T-cell (primary cell): ENCODE measurements around the gene PAMR1. TPM values are rescaled to one million over a fixed set of nuclear protein-coding genes. Genes with fewer than 3 reads are reported as not detected.

Experiments used
- ATAC-seq, 4 experiments: fragments of 200-7000 bp in 3 of 4; fragments of 150-1000 bp in 1 of 4; cut with Tn5 transposase; replicated peaks in 1 of 4; 1 replicate in 3 of 4; 2 replicates in 1 of 4; pipeline ENCODE4 v1.10.0; 2021; ENCODE audit warnings: moderate library complexity in 3 of 4, mild to moderate bottlenecking in 2 of 4, moderate number of reproducible peaks in 1 of 4
- CTCF ChIA-PET, 2 donors: fragments of 300-600 bp; sonication (Branson Sonifier 250); formaldehyde crosslinking; loops; one replicate each; lab custom pipeline; 2022; ENCODE audit warnings: antibody characterized with exemption in 2 of 2; lab: Charles Lee
- POLR2A ChIA-PET, 2 donors: fragments of 300-600 bp; sonication (Branson Sonifier 250); formaldehyde crosslinking; loops; one replicate each; lab custom pipeline; 2022; ENCODE audit warnings: antibody characterized with exemption in 2 of 2; lab: Charles Lee
- DNase-seq, 35 experiments: peaks; one replicate each; pipeline versions ENCODE4 v3.0.0 to v3.0.0-alpha.2; 2013 to 2023
- H3K27ac ChIP-seq: one replicate; pipeline ENCODE4 v1.5.1; 2013; ENCODE audit warnings: low read length
- H3K27me3 ChIP-seq, 2 experiments: replicated peaks in 1 of 2; 1 replicate in 1 of 2; 2 replicates in 1 of 2; pipeline versions ENCODE4 v1.6.1 to v1.7.0; 2013; ENCODE audit warnings: low read length in 1 of 2, mixed read lengths in 1 of 2; ENCODE audit not compliant: control insufficient read depth in 2 of 2, insufficient read depth in 2 of 2; ENCODE audit errors: extremely low read depth in 1 of 2
- H3K36me3 ChIP-seq, 2 donors: 1 replicate in 1 of 2; 2 replicates in 1 of 2; pipeline versions ENCODE4 v1.6.1 to v1.7.0; 2013; ENCODE audit warnings: low read length in 1 of 2; ENCODE audit not compliant: control insufficient read depth in 2 of 2, insufficient read depth in 1 of 2; ENCODE audit errors: extremely low read depth in 1 of 2
- H3K4me1 ChIP-seq, 2 experiments: 1 replicate in 1 of 2; 2 replicates in 1 of 2; pipeline versions ENCODE4 v1.6.1 to v1.7.0; 2013; ENCODE audit warnings: low read length in 2 of 2, mixed read lengths in 1 of 2; ENCODE audit not compliant: insufficient read depth in 2 of 2, control insufficient read depth in 1 of 2; ENCODE audit errors: extremely low read depth in 1 of 2
- H3K4me3 ChIP-seq, 2 donors: 1 replicate in 1 of 2; 2 replicates in 1 of 2; pipeline versions ENCODE4 v1.5.1 to v1.7.0; 2013; ENCODE audit warnings: mild to moderate bottlenecking in 2 of 2, low read length in 1 of 2, moderate library complexity in 1 of 2; ENCODE audit not compliant: control insufficient read depth in 1 of 2; ENCODE audit errors: extremely low read depth in 1 of 2
- H3K9me3 ChIP-seq: 2 replicates; pipeline ENCODE4 v1.7.0; 2013
- H3K27ac Mint-ChIP-seq, 2 donors: one replicate each; pipeline ENCODE4 v1.8.0; 2020 to 2021; ENCODE audit warnings: mild to moderate bottlenecking in 2 of 2, mixed read lengths in 2 of 2
- H3K27me3 Mint-ChIP-seq, 2 donors: one replicate each; pipeline ENCODE4 v1.8.0; 2021 to 2022; ENCODE audit warnings: mixed read lengths in 2 of 2
- H3K36me3 Mint-ChIP-seq: one replicate; pipeline ENCODE4 v1.8.0; 2021; ENCODE audit warnings: mixed read lengths
- H3K4me1 Mint-ChIP-seq, 3 donors: one replicate each; pipeline ENCODE4 v1.8.0; 2020 to 2022; ENCODE audit warnings: mixed read lengths in 3 of 3, mild to moderate bottlenecking in 1 of 3
- H3K4me3 Mint-ChIP-seq, 3 donors: one replicate each; pipeline ENCODE4 v1.8.0; 2020 to 2022; ENCODE audit warnings: mild to moderate bottlenecking in 3 of 3, mixed read lengths in 3 of 3, moderate library complexity in 3 of 3
- H3K9me3 Mint-ChIP-seq, 3 donors: one replicate each; pipeline ENCODE4 v1.8.0; 2020 to 2022; ENCODE audit warnings: mixed read lengths in 3 of 3
- WGBS: methylation state at CpG from one replicate; pipeline ENCODE4 v1.1.5; 2013; ENCODE audit warnings: missing lambda C conversion rate; ENCODE audit not compliant: insufficient coverage; 5-methylcytosine and 5-hydroxymethylcytosine counted together
- total RNA-seq, 35 experiments: library from RNA in 6 of 35; stranded (reverse) in 6 of 35; fragments of 120-200 nt in 1 of 35; gene quantifications; one replicate each; pipeline versions ENCODE4 v1.2.1 to v1.2.4 and lab custom pipeline; 2013 to 2026

The PAMR1 gene
- total RNA-seq, 5 donors from 2014 or later (not counting 1 experiment from before 2014, with no cell fraction given): 0.20 TPM; not detected in 4

GRCh38 chr11:35387111-35387982, 138.1 kb downstream of the PAMR1 start:
- ATAC-seq (no peak), DNase-seq (no peak)
- Histone ChIP-seq H3K27ac (no peak overlapping the region), H3K27me3 (no peaks in the 10 kb centered on the region), H3K36me3 (no peaks in the 10 kb centered on the region), H3K4me3 (no peak overlapping the region), H3K4me1 (peaks cover 0 to 3% of the 10 kb centered on the region in 2 experiments), H3K9me3 (no peaks in the 10 kb centered on the region)
- H3K4me1 Mint-ChIP-seq: peaks cover 19 to 21% (median 20%) of the 10 kb centered on the region in 3 donors
- WGBS: 43% methylated on average over 1 of the region's 4 CpGs
- H3K4me3 Mint-ChIP-seq: no peak overlapping the region
- no peak overlapping the region for H3K27ac Mint-ChIP-seq
- ChIA-PET CTCF (interaction anchor here in 1 of 2 donors (0.6 to 0.8 kb wide), 2 partner anchors 81 to 462 kb away, joined by 3 read pairs; no protein-coding TSS in a partner anchor), POLR2A (interaction anchor here in 1 of 2 donors (0.7 kb wide), 1 partner anchor 13 kb away, joined by 3 read pairs; no protein-coding TSS in a partner anchor)
- no peaks in the 10 kb centered on the region for H3K36me3 Mint-ChIP-seq
- H3K9me3 Mint-ChIP-seq: no peaks in the 10 kb centered on the region
- no peaks in the 10 kb centered on the region for H3K27me3 Mint-ChIP-seq

GRCh38 chr11:35383953-35384352, 141.5 kb downstream of the PAMR1 start:
- H3K4me3 ChIP-seq: no peak overlapping the region
- no peaks in the 10 kb centered on the region for H3K9me3 ChIP-seq
- no peak overlapping the region for H3K27ac ChIP-seq
- no peaks in the 10 kb centered on the region for H3K4me1 Mint-ChIP-seq
- H3K27me3 ChIP-seq: no peaks in the 10 kb centered on the region
- H3K4me3 Mint-ChIP-seq: no peak overlapping the region
- no peaks in the 10 kb centered on the region for H3K4me1 ChIP-seq
- no CpG with 5 or more reads among the region's 5 CpGs for WGBS
- ATAC-seq (no peak), DNase-seq (no peak)
- no peak overlapping the region for H3K27ac Mint-ChIP-seq
- ChIA-PET POLR2A (no interaction called here), CTCF (no interaction called here)
- H3K36me3 ChIP-seq: no peaks in the 10 kb centered on the region
- no peaks in the 10 kb centered on the region for H3K9me3 Mint-ChIP-seq
- H3K36me3 Mint-ChIP-seq: no peaks in the 10 kb centered on the region
- H3K27me3 Mint-ChIP-seq: no peaks in the 10 kb centered on the region

Other genes with a start within 250 kb of the PAMR1 start
- gene SLC1A2, start 106.1 kb downstream of the PAMR1 start, total RNA-seq: under 1 TPM; 0.07 to 0.19 (median 0.12) TPM
- under 1 TPM in 1 of 5 donors, not detected in 4; 0.23 TPM for gene FJX1, start 92.8 kb upstream of the PAMR1 start, total RNA-seq
- gene TRIM44, start 137.2 kb upstream of the PAMR1 start, total RNA-seq: 10 to 100 TPM; 39.8 to 58.4 (median 51.7) TPM